ENCODE data around the gene PRKAB1. TPM values are rescaled to one million over a fixed set of nuclear protein-coding genes. Genes with fewer than 3 reads are reported as not detected.

PRKAB1 gene
- total RNA-seq, 1 donor from 2014 or later: 22.7 TPM

GRCh38 chr12:119669744-119670472 lies 2.0 kb downstream of the PRKAB1 start:
- no peaks in the 10 kb centered on the region for H3K27me3 Mint-ChIP-seq (ENCODE audit: low read depth, unreplicated experiment)
- peaks cover 5% of the 10 kb centered on the region for H3K4me1 Mint-ChIP-seq (ENCODE audit: low read depth, unreplicated experiment)
- no peaks in the 10 kb centered on the region for H3K9me3 Mint-ChIP-seq (ENCODE audit: unreplicated experiment)

DNA sequence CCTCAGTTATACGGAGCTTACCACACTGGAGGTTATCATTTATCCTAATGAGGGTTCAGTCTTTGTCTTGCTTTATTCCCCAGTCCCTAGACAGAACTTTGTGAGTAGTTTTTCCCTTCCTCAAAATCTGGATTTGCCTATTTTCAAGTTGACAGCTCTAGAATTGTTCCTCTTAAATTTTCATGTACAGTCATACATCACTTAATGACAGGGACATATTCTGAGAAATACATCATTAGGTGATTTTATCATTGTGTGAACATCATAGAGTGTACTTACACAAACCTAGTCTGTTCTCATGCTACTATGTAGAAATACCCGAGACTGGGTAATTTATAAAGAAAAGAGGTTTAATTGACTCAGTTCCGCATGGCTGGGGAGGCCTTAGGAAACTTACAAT lies 3.1 kb downstream of the PRKAB1 start:
- no peak overlapping the region for H3K27ac ChIP-seq (ENCODE audit: low read depth, low read length)

More at GRCh38 chr12:119669744-119670472, 2.0 kb downstream of the PRKAB1 start:
- Histone ChIP-seq H3K27me3 (ENCODE audit: insufficient read depth, low read length) (no peaks in the 10 kb centered on the region), H3K9me3 (ENCODE audit: insufficient read depth, low read depth, low read length) (no peaks in the 10 kb centered on the region), H3K4me2 (ENCODE audit: low read length) (peak overlapping the region; percentile 4), H3K9ac (ENCODE audit: low read length) (peak overlapping the region; percentile 1), H3K27ac (ENCODE audit: low read depth, low read length) (no peak overlapping the region), H4K20me1 (ENCODE audit: insufficient read depth, low read length) (peaks cover 17% of the 10 kb centered on the region), H3K79me2 (ENCODE audit: insufficient read depth, low read length) (peaks cover 30% of the 10 kb centered on the region), H3K4me1 (ENCODE audit: insufficient read depth, low read length) (peaks cover 5% of the 10 kb centered on the region), H3K4me3 (ENCODE audit: insufficient read depth, low read depth, low read length) (no peak overlapping the region), H3K36me3 (ENCODE audit: insufficient read depth, low read length) (peaks cover 24% of the 10 kb centered on the region), H2AFZ (ENCODE audit: low read depth, low read length) (no peak overlapping the region)
- TF ChIP-seq, protein P1, sequence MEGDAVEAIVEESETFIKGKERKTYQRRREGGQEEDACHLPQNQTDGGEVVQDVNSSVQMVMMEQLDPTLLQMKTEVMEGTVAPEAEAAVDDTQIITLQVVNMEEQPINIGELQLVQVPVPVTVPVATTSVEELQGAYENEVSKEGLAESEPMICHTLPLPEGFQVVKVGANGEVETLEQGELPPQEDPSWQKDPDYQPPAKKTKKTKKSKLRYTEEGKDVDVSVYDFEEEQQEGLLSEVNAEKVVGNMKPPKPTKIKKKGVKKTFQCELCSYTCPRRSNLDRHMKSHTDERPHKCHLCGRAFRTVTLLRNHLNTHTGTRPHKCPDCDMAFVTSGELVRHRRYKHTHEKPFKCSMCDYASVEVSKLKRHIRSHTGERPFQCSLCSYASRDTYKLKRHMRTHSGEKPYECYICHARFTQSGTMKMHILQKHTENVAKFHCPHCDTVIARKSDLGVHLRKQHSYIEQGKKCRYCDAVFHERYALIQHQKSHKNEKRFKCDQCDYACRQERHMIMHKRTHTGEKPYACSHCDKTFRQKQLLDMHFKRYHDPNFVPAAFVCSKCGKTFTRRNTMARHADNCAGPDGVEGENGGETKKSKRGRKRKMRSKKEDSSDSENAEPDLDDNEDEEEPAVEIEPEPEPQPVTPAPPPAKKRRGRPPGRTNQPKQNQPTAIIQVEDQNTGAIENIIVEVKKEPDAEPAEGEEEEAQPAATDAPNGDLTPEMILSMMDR (IDR thresholded peaks at IDR 0.05; ENCODE audit: insufficient read depth, low read depth, low read length): no peak
- no peak for TF ChIP-seq EZH2 (IDR thresholded peaks at IDR 0.05; ENCODE audit: insufficient read depth, low read length)
- DNase-seq (ENCODE audit: low read depth) (no peak), FAIRE-seq (no peak)
- H3K36me3 Mint-ChIP-seq (ENCODE audit: low read depth, unreplicated experiment): peaks cover 4% of the 10 kb centered on the region
- peak overlapping the region; percentile 57 for H3K4me3 Mint-ChIP-seq (ENCODE audit: unreplicated experiment)
- no peak overlapping the region for H3K27ac Mint-ChIP-seq (ENCODE audit: unreplicated experiment)

GRCh38 chr12:119672194-119672593 lies 4.3 kb downstream of the PRKAB1 start:
- H3K36me3 Mint-ChIP-seq (ENCODE audit: low read depth, unreplicated experiment): peaks cover 12% of the 10 kb centered on the region

More for the DNA sequence above, 3.1 kb downstream of the PRKAB1 start:
- Histone ChIP-seq H3K27me3 (ENCODE audit: insufficient read depth, low read length) (no peaks in the 10 kb centered on the region), H2AFZ (ENCODE audit: low read depth, low read length) (no peak overlapping the region), H3K4me2 (ENCODE audit: low read length) (no peak overlapping the region), H3K4me3 (ENCODE audit: insufficient read depth, low read depth, low read length) (no peak overlapping the region), H4K20me1 (ENCODE audit: insufficient read depth, low read length) (peaks cover 17% of the 10 kb centered on the region), H3K9me3 (ENCODE audit: insufficient read depth, low read depth, low read length) (no peaks in the 10 kb centered on the region), H3K4me1 (ENCODE audit: insufficient read depth, low read length) (peaks cover 5% of the 10 kb centered on the region), H3K79me2 (ENCODE audit: insufficient read depth, low read length) (peaks cover 30% of the 10 kb centered on the region), H3K9ac (ENCODE audit: low read length) (no peak overlapping the region), H3K36me3 (ENCODE audit: insufficient read depth, low read length) (peaks cover 35% of the 10 kb centered on the region)
- DNase-seq (ENCODE audit: low read depth): no peak
- Mint-ChIP-seq H3K9me3 (ENCODE audit: unreplicated experiment) (no peaks in the 10 kb centered on the region), H3K36me3 (ENCODE audit: low read depth, unreplicated experiment) (peaks cover 7% of the 10 kb centered on the region), H3K4me1 (ENCODE audit: low read depth, unreplicated experiment) (peaks cover 5% of the 10 kb centered on the region), H3K27ac (ENCODE audit: unreplicated experiment) (no peak overlapping the region), H3K4me3 (ENCODE audit: unreplicated experiment) (no peak overlapping the region), H3K27me3 (ENCODE audit: low read depth, unreplicated experiment) (no peaks in the 10 kb centered on the region)
- no peak for FAIRE-seq
- no peak for TF ChIP-seq EZH2 (IDR thresholded peaks at IDR 0.05; ENCODE audit: insufficient read depth, low read length)

More at GRCh38 chr12:119672194-119672593, 4.3 kb downstream of the PRKAB1 start:
- H3K79me2 ChIP-seq (ENCODE audit: insufficient read depth, low read length): peaks cover 30% of the 10 kb centered on the region
- H3K27ac Mint-ChIP-seq (ENCODE audit: unreplicated experiment): no peak overlapping the region
- DNase-seq (ENCODE audit: low read depth) (no peak), FAIRE-seq (no peak)
- H3K4me1 ChIP-seq (ENCODE audit: insufficient read depth, low read length): peaks cover 3% of the 10 kb centered on the region
- H3K9me3 ChIP-seq (ENCODE audit: insufficient read depth, low read depth, low read length): no peaks in the 10 kb centered on the region
- no peak for TF ChIP-seq EZH2 (IDR thresholded peaks at IDR 0.05; ENCODE audit: insufficient read depth, low read length)
- TF ChIP-seq, protein P1 (IDR thresholded peaks at IDR 0.05; ENCODE audit: insufficient read depth, low read depth, low read length): no peak
- H3K4me3 ChIP-seq (ENCODE audit: insufficient read depth, low read depth, low read length): no peak overlapping the region
- no peak overlapping the region for H3K4me3 Mint-ChIP-seq (ENCODE audit: unreplicated experiment)
- no peak overlapping the region for H3K27ac ChIP-seq (ENCODE audit: low read depth, low read length)
- no peak overlapping the region for H3K9ac ChIP-seq (ENCODE audit: low read length)
- H2AFZ ChIP-seq (ENCODE audit: low read depth, low read length): no peak overlapping the region
- no peak overlapping the region for H3K4me2 ChIP-seq (ENCODE audit: low read length)
- H3K27me3 ChIP-seq (ENCODE audit: insufficient read depth, low read length): no peaks in the 10 kb centered on the region
- H4K20me1 ChIP-seq (ENCODE audit: insufficient read depth, low read length): peaks cover 17% of the 10 kb centered on the region
- peaks cover 5% of the 10 kb centered on the region for H3K4me1 Mint-ChIP-seq (ENCODE audit: low read depth, unreplicated experiment)
- no peaks in the 10 kb centered on the region for H3K9me3 Mint-ChIP-seq (ENCODE audit: unreplicated experiment)
- peaks cover 40% of the 10 kb centered on the region for H3K36me3 ChIP-seq (ENCODE audit: insufficient read depth, low read length)
- no peaks in the 10 kb centered on the region for H3K27me3 Mint-ChIP-seq (ENCODE audit: low read depth, unreplicated experiment)
